ENCODE results near the gene CEP85L. TPM values are rescaled to one million over a fixed set of nuclear protein-coding genes. Genes with fewer than 3 reads are reported as not detected.
A peak's percentile ranks its signal among the peaks of the same experiment; 100 is the strongest.

The CEP85L gene
- total and polyA plus RNA-seq, 2 experiments from 2014 or later: 12.4 to 13.0 TPM

- peak overlapping the region; percentile 65 for H3K4me2 ChIP-seq (ENCODE audit: unreplicated experiment)
- H3K4me3 ChIP-seq: no peak overlapping the region
- in situ Hi-C loops (cut with MboI): no loop called here
- H3K4me1 ChIP-seq (ENCODE audit: insufficient read depth): peaks cover 6% of the 10 kb centered on the region; the same call in 1 of the 2 replicates
- H3K9me2 ChIP-seq (ENCODE audit: insufficient read depth): no peaks in the 10 kb centered on the region
- no peaks in the 10 kb centered on the region for H3K9me3 ChIP-seq (ENCODE audit: low read depth)
- H3K27me3 ChIP-seq (replicated peaks; ENCODE audit: insufficient read depth): no peaks in the 10 kb centered on the region
- no peaks in the 10 kb centered on the region for H3K79me2 ChIP-seq (ENCODE audit: insufficient read depth)
- no peaks in the 10 kb centered on the region for H4K20me1 ChIP-seq (ENCODE audit: insufficient read depth)
- H3K27ac ChIP-seq: peak overlapping the region; percentile 37; the same call in 1 of the 2 replicates
- H3F3A ChIP-seq (ENCODE audit: insufficient read depth): no peaks in the 10 kb centered on the region
- H3K36me3 ChIP-seq (ENCODE audit: low read depth): no peaks in the 10 kb centered on the region
- TF ChIP-seq EZH2 (IDR thresholded peaks at IDR 0.05; ENCODE audit: insufficient read depth, poor library complexity, severe bottlenecking) (no peak), EZH2phosphoT487 (IDR thresholded peaks at IDR 0.05; ENCODE audit: insufficient read depth, low read depth) (no peak)
- H3K9ac ChIP-seq: peak overlapping the region; percentile 38
- DNase-seq: peak; percentile 27
- peak overlapping the region; percentile 78; the same call in 1 of the 2 replicates for H2AFZ ChIP-seq
These were observed 8.8 kb upstream of the CEP85L start for GRCh38 chr6:118660218-118660569.

GRCh38 chr6:118659513-118660217 lies 8.3 kb upstream of the CEP85L start:
- in situ Hi-C loops (cut with MboI): no loop called here
- no peaks in the 10 kb centered on the region for H3F3A ChIP-seq (ENCODE audit: insufficient read depth)
- peak overlapping the region; percentile 65 for H3K4me2 ChIP-seq (ENCODE audit: unreplicated experiment)
- DNase-seq: peak; percentile 52
- peak overlapping the region; percentile 38 for H3K9ac ChIP-seq
- peak overlapping the region; percentile 78 for H2AFZ ChIP-seq
- no peaks in the 10 kb centered on the region for H4K20me1 ChIP-seq (ENCODE audit: insufficient read depth)
- H3K9me3 ChIP-seq (ENCODE audit: low read depth): no peaks in the 10 kb centered on the region
- TF ChIP-seq EZH2phosphoT487 (IDR thresholded peaks at IDR 0.05; ENCODE audit: insufficient read depth, low read depth): no peak
- no peak for TF ChIP-seq EZH2 (IDR thresholded peaks at IDR 0.05; ENCODE audit: insufficient read depth, poor library complexity, severe bottlenecking)
- H3K4me1 ChIP-seq (ENCODE audit: insufficient read depth): peaks cover 6% of the 10 kb centered on the region; the same call in 1 of the 2 replicates
- no peaks in the 10 kb centered on the region for H3K36me3 ChIP-seq (ENCODE audit: low read depth)
- WGBS, 2 experiments (ENCODE audit: low coverage in 1 of 2, low lambda C conversion rate in 2 of 2, missing lambda C conversion rate in 2 of 2): 31 to 34% methylated on average over 9 of the region's 9 CpGs
- H3K27me3 ChIP-seq (replicated peaks; ENCODE audit: insufficient read depth): no peaks in the 10 kb centered on the region
- H3K27ac ChIP-seq: peak overlapping the region; percentile 37
- 0 out of 2 replicates have a peak overlapping the region, but pooled peaks have one; percentile 16 for H3K4me3 ChIP-seq
- no peaks in the 10 kb centered on the region for H3K9me2 ChIP-seq (ENCODE audit: insufficient read depth)
- no peaks in the 10 kb centered on the region for H3K79me2 ChIP-seq (ENCODE audit: insufficient read depth)

GRCh38 chr6:118656847-118657451 lies 5.6 kb upstream of the CEP85L start:
- TF ChIP-seq EZH2 (IDR thresholded peaks at IDR 0.05; ENCODE audit: insufficient read depth, poor library complexity, severe bottlenecking) (no peak), EZH2phosphoT487 (IDR thresholded peaks at IDR 0.05; ENCODE audit: insufficient read depth, low read depth) (no peak)
- Histone ChIP-seq H3K4me1 (ENCODE audit: insufficient read depth) (peaks cover 6% of the 10 kb centered on the region; the same call in 1 of the 2 replicates), H3K27ac (no peak overlapping the region)

GRCh38 chr6:118652051-118652615 lies 742 bp upstream of the CEP85L start:
- H3K27me3 ChIP-seq (replicated peaks; ENCODE audit: insufficient read depth): no peaks in the 10 kb centered on the region
- H3K9me3 ChIP-seq (ENCODE audit: low read depth): no peaks in the 10 kb centered on the region
- H4K20me1 ChIP-seq (ENCODE audit: insufficient read depth): no peaks in the 10 kb centered on the region
- peak overlapping the region; percentile 90 for H3K27ac ChIP-seq
- no peak for DNase-seq
- H3K4me1 ChIP-seq (ENCODE audit: insufficient read depth): peaks cover 5% of the 10 kb centered on the region; the same call in 1 of the 2 replicates
- peak overlapping the region; percentile 99 for H3K4me2 ChIP-seq (ENCODE audit: unreplicated experiment)
- in situ Hi-C loops (cut with MboI): no loop called here
- H2AFZ ChIP-seq: peak overlapping the region; percentile 91
- no peak for TF ChIP-seq EZH2phosphoT487 (IDR thresholded peaks at IDR 0.05; ENCODE audit: insufficient read depth, low read depth)
- no peak for TF ChIP-seq EZH2 (IDR thresholded peaks at IDR 0.05; ENCODE audit: insufficient read depth, poor library complexity, severe bottlenecking)
- 47 to 48% methylated on average over 20 of the region's 20 CpGs for WGBS, 2 experiments (ENCODE audit: low coverage in 1 of 2, low lambda C conversion rate in 2 of 2, missing lambda C conversion rate in 2 of 2)
- H3K9me2 ChIP-seq (ENCODE audit: insufficient read depth): no peaks in the 10 kb centered on the region
- peak overlapping the region; percentile 89 for H3K4me3 ChIP-seq
- no peaks in the 10 kb centered on the region for H3K36me3 ChIP-seq (ENCODE audit: low read depth)
- H3F3A ChIP-seq (ENCODE audit: insufficient read depth): peaks cover 14% of the 10 kb centered on the region; the same call in 1 of the 2 replicates
- H3K79me2 ChIP-seq (ENCODE audit: insufficient read depth): peaks cover 39% of the 10 kb centered on the region
- H3K9ac ChIP-seq: peak overlapping the region; percentile 94

More at GRCh38 chr6:118656847-118657451, 5.6 kb upstream of the CEP85L start:
- Histone ChIP-seq H3K79me2 (ENCODE audit: insufficient read depth) (no peaks in the 10 kb centered on the region), H3K9ac (no peak overlapping the region), H3K9me3 (ENCODE audit: low read depth) (no peaks in the 10 kb centered on the region), H3K4me2 (ENCODE audit: unreplicated experiment) (no peak overlapping the region), H3K27me3 (replicated peaks; ENCODE audit: insufficient read depth) (no peaks in the 10 kb centered on the region), H2AFZ (no peak overlapping the region), H3K36me3 (ENCODE audit: low read depth) (no peaks in the 10 kb centered on the region), H4K20me1 (ENCODE audit: insufficient read depth) (no peaks in the 10 kb centered on the region), H3K4me3 (no peak overlapping the region), H3K9me2 (ENCODE audit: insufficient read depth) (no peaks in the 10 kb centered on the region), H3F3A (ENCODE audit: insufficient read depth) (peaks cover 7% of the 10 kb centered on the region; the same call in 1 of the 2 replicates)
- WGBS, 2 experiments (ENCODE audit: low coverage in 1 of 2, low lambda C conversion rate in 2 of 2, missing lambda C conversion rate in 2 of 2): 94 to 99% methylated on average over 3 of the region's 3 CpGs
- DNase-seq: no peak
- in situ Hi-C loops (cut with MboI): no loop called here
